Common myeloid progenitor, CD34-positive (primary cell): ENCODE results near the gene CELSR1.

ENCODE experiments used
- CTCF ChIA-PET: fragments of 350-600 bp; sonication (Branson Sonifier 250); formaldehyde crosslinking; loops from one replicate; lab custom pipeline; 2021; ENCODE audit warnings: antibody characterized with exemption; lab: Charles Lee
- POLR2A ChIA-PET: fragments of 350-600 bp; sonication (Branson Sonifier 250); formaldehyde crosslinking; loops from one replicate; lab custom pipeline; 2021; ENCODE audit warnings: antibody characterized with exemption; lab: Charles Lee
- DNase-seq, 3 donors: peaks; one replicate each; pipeline versions ENCODE4 v3.0.0 to v3.0.0-alpha.2; 2013
- H3K27ac ChIP-seq, 2 experiments: 1 replicate in 1 of 2; 2 replicates in 1 of 2; pipeline ENCODE4 v1.7.0; 2013; ENCODE audit warnings: inconsistent platforms in 2 of 2, low read length in 2 of 2, mild to moderate bottlenecking in 2 of 2, low read depth in 1 of 2, moderate library complexity in 1 of 2; ENCODE audit not compliant: severe bottlenecking in 2 of 2, insufficient read depth in 1 of 2, poor library complexity in 1 of 2
- H3K27me3 ChIP-seq, 5 experiments: replicated peaks in 2 of 5; 1 replicate in 3 of 5; 2 replicates in 2 of 5; pipeline versions ENCODE4 v1.6.1 to v1.7.0; 2013; ENCODE audit warnings: low read length in 4 of 5, mild to moderate bottlenecking in 2 of 5, moderate library complexity in 2 of 5, inconsistent platforms in 1 of 5; ENCODE audit not compliant: insufficient read depth in 5 of 5, control insufficient read depth in 4 of 5
- H3K36me3 ChIP-seq, 4 experiments: 1 replicate in 2 of 4; 2 replicates in 2 of 4; pipeline versions ENCODE4 v1.6.1 to v1.7.0; 2013; ENCODE audit warnings: low read length in 3 of 4, control low read depth in 1 of 4, mild to moderate bottlenecking in 1 of 4; ENCODE audit not compliant: control insufficient read depth in 4 of 4, insufficient read depth in 4 of 4
- H3K4me1 ChIP-seq, 4 experiments: 1 replicate in 3 of 4; 2 replicates in 1 of 4; pipeline versions ENCODE4 v1.6.1 to v1.7.1; 2013; ENCODE audit warnings: low read length in 3 of 4, mild to moderate bottlenecking in 3 of 4, control low read depth in 1 of 4, inconsistent platforms in 1 of 4, moderate library complexity in 1 of 4; ENCODE audit not compliant: control insufficient read depth in 4 of 4, insufficient read depth in 4 of 4; ENCODE audit errors: control extremely low read depth in 1 of 4
- H3K4me3 ChIP-seq, 7 experiments: 1 replicate in 4 of 7; 2 replicates in 3 of 7; pipeline versions ENCODE4 v1.5.1 to v1.7.0; 2013; ENCODE audit warnings: mild to moderate bottlenecking in 7 of 7, low read length in 6 of 7, moderate library complexity in 6 of 7, inconsistent platforms in 2 of 7, low read depth in 2 of 7, control low read depth in 1 of 7; ENCODE audit not compliant: insufficient read depth in 4 of 7, control insufficient read depth in 1 of 7; ENCODE audit errors: extremely low read depth in 1 of 7
- H3K9me3 ChIP-seq, 5 experiments: 1 replicate in 4 of 5; 2 replicates in 1 of 5; pipeline versions ENCODE4 v1.6.1 to v1.7.1; 2013; ENCODE audit warnings: low read length in 4 of 5, mild to moderate bottlenecking in 2 of 5, inconsistent platforms in 1 of 5, low read depth in 1 of 5, moderate library complexity in 1 of 5; ENCODE audit not compliant: control insufficient read depth in 4 of 5, insufficient read depth in 2 of 5; ENCODE audit errors: control extremely low read depth in 1 of 5
- WGBS: methylation state at CpG from one replicate; pipeline ENCODE4 v1.1.5; 2013; ENCODE audit not compliant: insufficient coverage; 5-methylcytosine and 5-hydroxymethylcytosine counted together

Gene CELSR1

DNA sequence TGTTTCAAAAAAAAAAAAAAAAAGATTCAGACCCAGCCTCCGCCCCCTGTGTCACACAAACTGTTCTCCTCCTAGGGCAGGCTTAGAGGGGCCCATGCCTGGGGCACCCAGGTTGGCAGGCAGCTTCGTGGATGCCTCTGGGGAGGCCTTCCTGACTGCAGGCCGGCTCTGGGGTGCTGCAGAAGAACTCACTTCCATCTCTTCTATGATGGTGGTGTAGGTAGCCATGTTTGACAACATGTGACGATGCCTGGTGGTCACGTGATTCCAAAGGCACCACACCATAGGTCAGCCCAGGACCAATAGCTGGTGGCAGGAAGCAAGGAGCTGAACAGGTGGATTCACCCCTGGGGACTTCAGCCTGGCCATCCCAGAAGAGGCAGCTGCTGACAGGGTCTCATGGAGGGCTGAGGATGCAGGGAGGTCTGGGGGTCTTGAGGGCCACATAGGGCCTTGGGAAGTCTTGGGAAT, 24.1 kb upstream of the CELSR1 start:
- H3K27me3 ChIP-seq = no peaks in the 10 kb centered on the region
- no peak for DNase-seq
- WGBS = 94% methylated on average over 3 of the region's 5 CpGs

DNA sequence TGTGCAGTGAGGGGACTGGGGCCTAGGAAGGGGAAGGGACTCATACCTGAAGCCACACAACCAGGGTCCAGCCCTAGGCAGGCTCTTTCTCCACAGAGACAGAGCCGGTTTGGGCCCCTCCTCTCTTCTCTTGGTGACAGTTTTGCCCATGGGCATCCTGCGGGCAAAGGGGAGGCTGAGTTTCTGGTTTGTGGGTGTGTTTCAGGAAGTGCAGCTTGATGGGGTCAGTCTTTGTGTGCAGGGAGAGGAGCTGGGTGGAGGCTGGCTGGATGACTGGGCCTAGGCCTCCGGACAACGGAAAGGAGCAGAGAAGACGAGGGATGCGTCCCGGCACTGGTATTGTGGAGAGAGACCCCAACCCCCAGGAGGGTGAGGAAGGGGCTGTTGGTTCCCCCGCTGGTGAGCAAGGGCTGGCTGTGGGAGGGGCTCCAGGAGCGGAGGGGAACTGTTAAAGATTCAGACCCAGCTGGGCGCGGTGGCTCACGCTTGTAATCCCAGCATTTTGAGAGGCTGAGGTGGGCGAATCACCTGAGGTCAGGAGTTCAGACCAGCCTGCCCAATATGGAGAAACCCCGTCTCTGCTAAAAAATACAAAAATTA, 23.4 kb upstream of the CELSR1 start:
- CTCF ChIA-PET = interaction anchor here (1.1 kb wide), 1 partner anchor 109 kb away, joined by 3 read pairs; no protein-coding TSS in a partner anchor
- no peak overlapping the region for H3K27ac ChIP-seq
- peak in 2 of 3 donors; percentile 46 to 55 for DNase-seq
- no peak overlapping the region for H3K4me3 ChIP-seq
- peaks cover 0 to 27% (median 25%) of the 10 kb centered on the region in 4 experiments for H3K4me1 ChIP-seq
- H3K9me3 ChIP-seq = peaks cover 0 to 11% (median 5%) of the 10 kb centered on the region in 5 experiments
- H3K36me3 ChIP-seq = no peaks in the 10 kb centered on the region
- no peaks in the 10 kb centered on the region for H3K27me3 ChIP-seq
- WGBS = 88% methylated on average over 13 of the region's 14 CpGs
- POLR2A ChIA-PET = no interaction called here

More for the DNA sequence above, 24.1 kb upstream of the CELSR1 start:
- Histone ChIP-seq H3K4me3 (no peak overlapping the region), H3K4me1 (peaks cover 0 to 27% (median 25%) of the 10 kb centered on the region in 4 experiments), H3K27ac (no peak overlapping the region), H3K36me3 (no peaks in the 10 kb centered on the region), H3K9me3 (peaks cover 0 to 11% (median 5%) of the 10 kb centered on the region in 5 experiments)
- ChIA-PET CTCF (no interaction called here), POLR2A (no interaction called here)

DNA sequence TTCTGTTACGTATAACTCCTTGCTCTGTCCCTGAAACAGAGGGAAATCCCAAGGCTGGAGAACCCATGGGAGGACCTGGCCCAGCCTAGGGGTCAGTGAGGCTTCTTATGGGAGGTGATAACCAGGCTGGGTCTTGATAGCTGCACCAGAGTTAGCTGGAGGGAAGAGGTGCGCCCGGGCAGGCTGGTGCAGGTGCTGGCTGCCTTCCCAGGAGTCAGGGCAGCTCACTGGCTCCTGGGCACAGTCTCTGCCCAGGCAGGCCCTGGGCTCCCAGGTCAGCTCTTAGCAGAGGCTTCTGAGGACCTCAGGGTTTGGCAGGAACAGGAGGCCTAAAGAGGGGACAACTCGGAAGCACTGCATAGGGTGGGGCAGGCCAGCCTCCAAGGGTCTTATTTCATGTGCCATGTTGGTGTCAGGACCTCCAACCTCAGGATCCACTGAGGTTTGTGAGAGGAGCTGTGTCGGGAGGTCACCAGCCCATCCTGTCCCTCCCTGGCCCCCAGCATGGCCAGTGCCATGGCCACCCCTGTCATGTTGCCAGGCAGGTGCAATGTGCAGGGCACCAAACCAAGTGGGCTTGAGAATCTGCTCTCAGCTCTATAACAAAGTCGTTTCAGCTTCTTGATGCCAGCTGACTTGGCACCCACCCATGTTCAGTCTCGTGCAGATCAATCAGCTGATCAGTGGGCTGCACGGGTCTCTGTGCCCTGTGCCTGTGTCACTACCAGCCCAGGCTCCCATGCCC, 20.5 kb upstream of the CELSR1 start:
- H3K4me3 ChIP-seq = no peak overlapping the region
- no peak for DNase-seq
- ChIA-PET POLR2A (no interaction called here), CTCF (interaction anchor here (1.2 to 1.9 kb wide), 4 partner anchors 11 to 190 kb away, joined by 3 to 11 read pairs (median 4); no protein-coding TSS in a partner anchor)
- no peak overlapping the region for H3K27ac ChIP-seq
- peaks cover 0 to 16% (median 5%) of the 10 kb centered on the region in 5 experiments for H3K9me3 ChIP-seq
- H3K4me1 ChIP-seq = peaks cover 0 to 18% (median 16%) of the 10 kb centered on the region in 4 experiments
- 96% methylated on average over 8 of the region's 8 CpGs for WGBS
- peaks cover 0 to 1% (median 0%) of the 10 kb centered on the region in 5 experiments for H3K27me3 ChIP-seq
- H3K36me3 ChIP-seq = no peaks in the 10 kb centered on the region

DNA sequence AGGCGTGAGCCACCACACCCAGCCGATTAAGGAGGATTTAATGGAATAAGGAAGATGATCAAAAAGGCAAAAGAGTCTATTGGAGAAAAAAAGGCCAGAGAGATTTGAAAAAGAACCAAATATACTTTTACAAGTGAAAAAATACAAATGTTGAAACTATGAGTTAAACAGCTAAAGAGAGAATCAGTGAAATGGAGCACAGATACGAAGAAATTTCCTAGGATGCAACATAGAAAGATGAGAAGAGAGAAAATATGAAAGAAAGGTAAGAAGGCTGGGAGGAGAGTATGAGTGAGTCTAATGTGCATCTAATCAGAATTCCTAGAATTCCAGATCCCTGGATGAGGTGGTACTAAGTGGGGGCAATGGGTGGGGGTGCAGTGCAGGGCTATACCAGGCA, 19.4 kb upstream of the CELSR1 start:
- peaks cover 0 to 13% (median 10%) of the 10 kb centered on the region in 4 experiments for H3K4me1 ChIP-seq
- ChIA-PET CTCF (interaction anchor here (1.8 to 1.9 kb wide), 2 partner anchors 10 to 189 kb away, joined by 5 to 11 read pairs; no protein-coding TSS in a partner anchor), POLR2A (interaction anchor here (0.7 kb wide), 1 partner anchor 221 kb away, joined by 3 read pairs; the partner anchor contains the start of gene TRMU)
- H3K4me3 ChIP-seq = no peak overlapping the region
- no peak for DNase-seq
- H3K27me3 ChIP-seq = peaks cover 0 to 2% (median 0%) of the 10 kb centered on the region in 5 experiments
- peaks cover 0 to 19% (median 5%) of the 10 kb centered on the region in 5 experiments for H3K9me3 ChIP-seq
- no peaks in the 10 kb centered on the region for H3K36me3 ChIP-seq
- no peak overlapping the region for H3K27ac ChIP-seq
- WGBS = 100% methylated on average over 1 of the region's 3 CpGs

DNA sequence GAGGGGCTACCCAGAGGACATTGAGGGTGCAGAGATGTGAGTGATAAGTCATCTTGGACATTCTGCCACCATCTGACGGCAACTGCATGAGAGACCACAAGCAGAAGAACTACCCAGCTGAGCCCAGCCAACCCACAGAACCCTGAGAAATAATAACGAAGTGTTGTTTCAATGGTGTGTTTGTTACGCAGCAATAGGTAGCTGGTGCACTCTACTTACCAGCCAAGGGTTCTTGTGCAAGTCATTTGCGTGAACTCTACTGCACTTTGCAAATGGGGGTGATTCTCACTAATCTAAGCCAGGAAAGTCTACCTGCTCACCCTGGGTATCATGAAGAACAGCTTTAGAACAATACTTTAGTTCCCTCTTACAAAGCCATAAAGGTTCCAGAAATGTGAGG, 15.8 kb upstream of the CELSR1 start:
- Histone ChIP-seq H3K4me1 (no peaks in the 10 kb centered on the region), H3K9me3 (peaks cover 0 to 19% (median 5%) of the 10 kb centered on the region in 5 experiments), H3K36me3 (no peaks in the 10 kb centered on the region), H3K27ac (no peak overlapping the region), H3K4me3 (no peak overlapping the region), H3K27me3 (peaks cover 0 to 7% (median 0%) of the 10 kb centered on the region in 5 experiments)
- CTCF ChIA-PET = interaction anchor here (1.4 to 3.8 kb wide), 3 partner anchors 10 to 184 kb away, joined by 3 to 22 read pairs (median 17); no protein-coding TSS in a partner anchor
- 100% methylated on average over 2 of the region's 4 CpGs for WGBS
- no peak for DNase-seq
- POLR2A ChIA-PET = no interaction called here

DNA sequence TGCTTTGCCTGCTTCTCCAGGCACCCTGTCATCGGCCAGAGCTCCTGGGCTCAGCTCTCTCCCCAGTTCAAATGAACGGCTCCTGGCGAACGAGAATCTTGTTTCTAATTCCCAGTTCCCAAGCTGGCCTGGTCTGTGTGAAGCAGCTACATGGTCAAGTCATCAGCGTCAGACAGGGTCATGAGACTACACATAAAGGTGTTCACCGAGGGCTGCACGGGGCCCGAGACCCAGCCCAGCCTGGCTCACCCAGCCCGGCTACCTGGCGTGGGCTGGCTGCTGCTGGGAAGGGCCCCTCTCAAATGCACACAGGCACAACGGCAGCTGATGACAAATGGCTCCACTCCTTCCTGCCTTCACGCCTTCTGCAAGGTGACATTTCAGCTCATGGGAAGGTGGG, 14.6 kb upstream of the CELSR1 start:
- H3K4me3 ChIP-seq = no peak overlapping the region
- ChIA-PET POLR2A (interaction anchor here (0.8 kb wide), 1 partner anchor 210 kb away, joined by 3 read pairs; the partner anchor contains the start of gene TBC1D22A), CTCF (interaction anchor here (3.4 to 3.8 kb wide), 2 partner anchors 10 to 11 kb away, joined by 17 to 22 read pairs; no protein-coding TSS in a partner anchor)
- peaks cover 0 to 13% (median 4%) of the 10 kb centered on the region in 5 experiments for H3K9me3 ChIP-seq
- no peak overlapping the region for H3K27ac ChIP-seq
- no peaks in the 10 kb centered on the region for H3K36me3 ChIP-seq
- WGBS = 95% methylated on average over 12 of the region's 12 CpGs
- peaks cover 0 to 7% (median 0%) of the 10 kb centered on the region in 5 experiments for H3K27me3 ChIP-seq
- peaks cover 0 to 5% (median 4%) of the 10 kb centered on the region in 4 experiments for H3K4me1 ChIP-seq
- no peak for DNase-seq
